Activated CD4-positive, alpha-beta T cell treated with anti-CD3 and anti-CD28 coated beads, Interleukin-2, amount 50 U/mL, for 1 hour (primary cell): ENCODE measurements around the gene MBTPS2.
"Not testable (repeated sequence)": the region's sequence is repeated elsewhere in the genome, so short reads cannot be mapped to it uniquely, and the experiment has no call there.

Source experiments
- DNase-seq: peaks from one replicate; pipeline ENCODE4 v3.0.0-alpha.2; 2020

The MBTPS2 gene

GRCh38 chrX:21839334-21840192 is at the start of gene MBTPS2:
MBTPS2 (plus strand) TSS chrX:21839617; CDS start chrX:21839735, 118 bp downstream.
- DNase-seq: peak; percentile 74

DNA sequence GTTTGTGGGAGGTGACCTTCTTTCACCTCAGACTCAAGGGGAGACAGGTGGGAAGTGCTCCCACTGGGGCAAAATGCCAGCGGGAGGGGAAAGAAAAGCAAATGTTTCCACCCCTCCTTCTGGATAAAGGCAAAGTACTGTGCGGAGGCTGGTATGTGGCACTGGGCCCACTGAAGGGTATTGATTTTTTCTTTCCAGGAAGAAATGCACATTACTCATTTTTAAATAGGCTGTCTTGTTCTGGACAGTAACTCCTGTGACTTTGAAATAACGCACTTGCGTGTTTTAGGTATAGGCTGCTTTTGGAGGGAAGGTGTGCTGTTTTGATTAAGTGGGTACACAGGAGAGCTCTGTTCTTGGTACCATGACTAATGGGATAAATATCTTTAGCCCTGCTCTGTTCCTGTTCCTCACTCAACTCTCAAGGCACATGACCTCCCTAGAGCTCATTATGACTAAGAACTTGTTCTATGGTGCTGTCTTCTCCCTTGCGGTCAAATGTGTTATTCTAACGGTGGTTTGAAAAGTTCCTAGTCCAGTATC is 40.7 kb upstream of the MBTPS2 start:
- DNase-seq: no peak

- DNase-seq: no peak
Measured at GRCh38 chrX:21799767-21800166, 39.6 kb upstream of the MBTPS2 start.

- no peak for DNase-seq
Measured at GRCh38 chrX:21800344-21800770, 39.1 kb upstream of the MBTPS2 start.

DNA sequence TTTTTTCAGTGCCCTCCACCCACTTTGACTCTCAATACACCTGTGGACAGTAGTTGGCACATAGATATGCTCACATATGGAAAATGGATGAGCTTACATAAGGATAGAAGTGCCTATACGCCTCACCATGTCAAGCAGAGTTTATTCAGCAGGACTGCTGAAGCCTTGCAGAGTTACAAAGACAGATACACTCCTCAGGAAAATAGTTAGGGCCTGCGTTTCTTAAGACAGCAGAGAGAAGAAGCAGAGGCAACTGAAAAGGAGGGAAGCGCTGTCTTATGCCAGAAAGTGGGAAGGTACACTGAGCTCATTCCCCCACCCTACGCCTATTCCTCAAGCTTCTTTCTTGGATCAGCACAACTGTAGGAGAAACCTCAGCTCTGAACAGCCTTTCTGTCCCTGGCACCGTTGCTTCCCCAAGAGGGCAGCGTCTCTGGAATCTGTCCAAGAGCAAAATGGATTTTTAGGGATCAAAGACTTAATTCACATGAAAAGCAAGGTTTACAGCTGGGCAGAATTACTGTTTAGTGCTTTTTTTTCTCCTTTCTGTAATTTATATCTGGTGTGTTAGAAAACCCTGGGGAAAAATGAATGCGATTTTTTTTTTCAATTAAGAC is 37.3 kb upstream of the MBTPS2 start:
- DNase-seq: no peak

DNA sequence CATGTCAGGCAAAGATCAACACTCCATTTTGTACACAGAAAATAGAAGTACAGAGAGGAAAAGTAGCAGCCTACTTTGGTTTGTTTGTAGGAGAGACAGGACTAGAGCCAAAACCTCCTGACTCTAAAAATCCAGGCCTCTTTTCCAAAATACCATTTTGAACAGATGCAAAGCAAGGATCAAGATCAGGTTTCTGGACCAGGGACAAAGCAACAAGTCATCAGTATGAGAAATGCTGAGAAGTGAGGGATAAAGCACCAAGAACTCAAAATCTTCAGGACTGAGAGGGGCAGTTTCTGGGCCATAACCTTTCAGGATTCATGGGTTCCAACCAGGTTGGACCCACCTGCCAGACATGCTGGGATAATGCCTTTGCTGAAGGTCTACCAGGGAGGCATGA is 36.6 kb upstream of the MBTPS2 start:
- DNase-seq: no peak

DNA sequence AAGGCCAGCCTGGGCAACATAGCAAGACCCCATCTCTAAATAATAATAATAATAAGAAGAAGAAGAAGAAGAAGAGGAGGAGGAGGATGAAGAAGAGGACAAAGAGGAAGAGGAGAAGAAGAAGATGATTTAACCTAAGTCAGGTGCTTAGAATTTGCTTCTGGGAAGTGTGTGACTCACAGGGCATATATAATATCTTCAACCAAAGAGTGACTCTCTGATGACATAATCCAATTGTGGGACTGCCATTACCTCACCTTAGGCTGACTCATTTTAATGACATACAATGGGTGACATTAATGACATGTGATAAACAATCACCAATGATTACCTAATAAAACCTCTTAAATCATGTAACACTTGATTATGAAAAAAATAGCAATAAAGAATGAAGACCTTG is 32.7 kb upstream of the MBTPS2 start:
- no peak for DNase-seq

DNA sequence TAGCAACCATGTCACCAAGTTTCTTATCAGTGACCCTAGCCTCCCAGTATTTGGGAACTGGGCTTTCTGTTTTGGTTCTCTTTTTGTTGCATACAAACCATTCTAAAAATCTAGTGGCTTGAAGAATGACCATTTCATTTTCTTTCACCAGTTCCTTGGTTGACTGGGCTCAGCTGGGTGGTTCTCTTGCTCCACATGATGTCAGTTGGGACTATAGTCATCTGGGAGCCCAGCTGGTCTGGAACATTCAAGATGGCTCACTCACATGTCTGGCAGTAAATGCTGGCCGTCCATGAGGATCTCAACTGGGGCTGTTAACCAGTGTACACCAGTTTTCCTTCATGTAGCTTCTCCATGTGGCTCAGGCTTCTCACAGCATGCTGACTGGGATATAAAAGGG is 27.6 kb upstream of the MBTPS2 start:
- DNase-seq: no peak

DNA sequence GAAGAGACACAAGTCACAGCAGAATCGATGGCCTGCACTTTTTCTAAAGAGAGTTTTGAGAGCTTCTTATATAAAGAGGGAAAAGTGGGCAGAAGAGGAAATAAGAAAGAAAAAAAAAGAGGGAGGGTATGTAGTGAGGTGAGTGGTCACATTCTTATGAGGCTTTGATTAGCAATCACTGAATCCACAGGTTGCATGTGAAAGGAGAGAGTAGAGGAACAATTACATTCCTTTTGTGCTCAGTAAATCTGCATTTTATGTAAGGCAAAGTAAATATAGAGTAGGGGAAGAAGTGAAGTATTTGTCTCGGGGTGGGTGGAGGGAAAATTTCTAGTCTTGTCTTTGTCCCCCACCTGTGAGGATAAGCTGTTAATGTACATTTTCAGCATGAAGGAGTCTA is 26.8 kb upstream of the MBTPS2 start:
- DNase-seq: no peak

DNA sequence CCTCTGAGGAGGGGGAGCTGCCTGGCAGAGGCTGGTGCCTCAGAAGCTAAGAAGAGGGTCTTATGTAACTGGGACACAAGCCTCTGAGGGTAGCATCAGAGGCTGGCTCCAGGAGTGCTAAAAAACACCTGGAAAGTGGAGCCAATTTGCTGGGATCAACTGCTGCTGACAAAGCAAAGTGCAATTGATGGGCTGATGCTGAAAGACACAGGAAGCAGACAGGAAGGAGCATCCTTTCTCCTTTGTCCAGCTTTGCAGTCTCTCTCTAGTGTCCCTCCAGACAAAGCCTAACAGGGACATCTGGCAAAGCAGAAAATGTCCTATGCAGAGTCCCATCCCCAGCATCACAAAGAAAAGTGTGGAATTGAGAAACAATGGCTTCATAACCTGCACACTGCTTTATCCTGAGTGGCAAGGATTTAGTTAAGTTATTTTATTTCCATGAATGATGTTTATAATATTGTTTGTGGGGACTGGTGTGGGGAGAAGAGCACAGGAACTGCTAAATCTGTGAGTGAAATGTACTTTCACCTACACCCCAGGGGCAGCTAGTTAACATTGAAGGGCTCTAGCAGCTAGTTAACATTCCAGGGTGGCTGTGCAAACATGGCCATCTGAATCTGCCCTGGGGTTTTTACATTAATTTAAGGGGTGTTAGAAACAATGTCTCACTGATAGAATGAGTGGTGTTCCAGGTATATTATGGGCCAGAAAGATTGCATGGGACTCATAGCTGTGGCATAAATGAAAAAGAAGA is 25.6 kb upstream of the MBTPS2 start:
- no peak for DNase-seq

DNA sequence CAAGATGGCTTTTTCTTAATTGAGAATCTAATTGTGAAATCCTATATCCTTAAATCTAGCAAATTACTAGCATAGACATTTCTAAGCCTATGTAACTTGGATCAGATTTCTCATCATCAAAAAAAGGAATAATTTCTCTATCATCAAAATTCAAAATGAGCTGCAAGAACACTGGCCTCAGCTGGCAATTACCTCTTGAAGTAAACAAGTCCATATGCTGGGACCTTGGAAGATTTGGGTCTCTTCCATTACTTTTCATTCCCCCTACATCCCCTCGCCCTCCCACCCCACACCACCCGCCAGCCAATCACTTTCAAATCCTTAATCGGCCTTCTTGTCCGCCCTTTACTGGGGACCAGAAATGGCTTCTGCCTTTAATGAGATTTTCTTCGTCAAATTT is 23.3 kb upstream of the MBTPS2 start:
- DNase-seq: no peak

- not testable (repeated sequence) for DNase-seq
Measured at GRCh38 chrX:21820170-21820569, 19.2 kb upstream of the MBTPS2 start.

DNA sequence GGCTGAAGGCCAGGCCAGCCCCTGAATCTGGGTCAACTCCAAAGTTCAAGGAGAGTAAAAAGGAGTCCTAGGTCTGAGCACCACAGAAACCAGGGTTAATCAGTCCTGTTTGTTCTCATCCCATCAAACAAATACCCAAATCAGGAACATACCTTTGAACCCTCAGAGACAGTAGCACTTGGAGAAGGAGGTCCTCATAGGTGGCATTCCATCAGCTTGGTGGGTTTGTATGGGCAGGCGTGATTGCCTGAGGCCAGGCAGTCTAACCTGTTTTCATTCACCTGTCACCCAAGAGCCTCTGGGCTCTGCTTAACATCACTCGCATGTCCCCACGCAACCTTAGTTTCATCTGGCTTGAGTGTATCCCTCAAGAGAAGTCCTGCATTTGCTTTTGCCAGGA is 17.5 kb upstream of the MBTPS2 start:
- no peak for DNase-seq

GRCh38 chrX:21831496-21831895 is 7.9 kb upstream of the MBTPS2 start:
- no peak for DNase-seq

DNA sequence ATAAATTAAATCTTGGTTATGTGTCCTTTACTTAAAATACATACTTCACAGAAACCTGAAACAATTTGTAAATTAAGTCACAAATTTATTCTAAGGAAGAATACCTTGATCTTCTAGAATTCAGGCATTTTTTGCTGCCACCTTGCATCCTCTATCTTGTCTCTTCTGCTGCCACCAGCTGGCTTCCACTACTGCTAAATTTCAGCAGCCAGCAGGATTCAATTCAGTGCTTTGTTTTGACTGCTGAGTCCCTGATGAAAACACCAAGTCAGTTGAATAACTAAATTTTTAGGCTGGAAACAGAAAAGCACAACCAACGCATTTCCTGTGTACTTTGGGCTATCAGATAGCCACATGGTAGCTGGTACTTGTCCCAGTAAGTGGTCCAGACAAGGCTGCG is 2.4 kb upstream of the MBTPS2 start:
- no peak for DNase-seq

- no peak for DNase-seq
Measured at GRCh38 chrX:21838937-21839333, 482 bp upstream of the MBTPS2 start.

- no peak for DNase-seq
Measured at GRCh38 chrX:21840193-21840545, 752 bp downstream of the MBTPS2 start.

GRCh38 chrX:21843179-21843578 is 3.8 kb downstream of the MBTPS2 start:
- no peak for DNase-seq

- no peak for DNase-seq
Measured at GRCh38 chrX:21845096-21845495, 5.7 kb downstream of the MBTPS2 start.

GRCh38 chrX:21847342-21847741 is 7.9 kb downstream of the MBTPS2 start:
- DNase-seq: no peak

GRCh38 chrX:21853578-21853977 is 14.2 kb downstream of the MBTPS2 start:
- DNase-seq: no peak

GRCh38 chrX:21855937-21856415 is 16.6 kb downstream of the MBTPS2 start, which contains the start of gene YY2:
YY2 (plus strand) TSS chrX:21855987; CDS start chrX:21856485, 498 bp downstream.
- DNase-seq: no peak

GRCh38 chrX:21856504-21856903 is 17.1 kb downstream of the MBTPS2 start:
- no peak for DNase-seq
